Stimulated activated CD4-positive, alpha-beta T cell treated with anti-CD3 and anti-CD28 coated beads, Interleukin-1b, Interleukin-23, amount 100 ng/mL, for 24 hours (primary cell): Measurements from ENCODE around the gene BABAM2.
"Not testable (repeated sequence)": the region's sequence is repeated elsewhere in the genome, so short reads cannot be mapped to it uniquely, and the experiment has no call there.

Experiments used
- DNase-seq, 4 experiments: peaks; one replicate each; pipeline ENCODE4 v3.0.0-alpha.2; 2020; ENCODE audit warnings: low read depth in 4 of 4, low spot score in 1 of 4

The BABAM2 gene

DNA sequence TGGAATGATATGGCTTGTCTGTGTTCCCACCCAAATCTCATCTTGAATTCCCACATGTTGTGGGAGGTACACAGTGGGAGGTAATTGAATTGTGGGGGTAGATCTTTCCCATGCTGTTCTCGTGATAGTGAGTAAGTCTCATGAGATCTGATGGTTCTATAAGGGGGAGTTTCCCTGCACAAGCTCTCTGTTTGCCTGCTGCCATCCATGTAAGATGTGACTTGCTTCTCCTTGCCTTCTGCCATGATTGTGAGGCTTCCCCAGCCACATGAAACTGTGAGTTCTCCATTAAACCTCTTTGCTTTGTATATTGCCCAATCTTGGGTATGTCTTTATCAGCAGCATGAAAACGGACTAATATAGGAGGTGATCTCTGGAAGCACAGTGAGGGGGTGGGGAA, 78.4 kb downstream of the BABAM2 start:
- DNase-seq, result not testable (repeated sequence)

DNA sequence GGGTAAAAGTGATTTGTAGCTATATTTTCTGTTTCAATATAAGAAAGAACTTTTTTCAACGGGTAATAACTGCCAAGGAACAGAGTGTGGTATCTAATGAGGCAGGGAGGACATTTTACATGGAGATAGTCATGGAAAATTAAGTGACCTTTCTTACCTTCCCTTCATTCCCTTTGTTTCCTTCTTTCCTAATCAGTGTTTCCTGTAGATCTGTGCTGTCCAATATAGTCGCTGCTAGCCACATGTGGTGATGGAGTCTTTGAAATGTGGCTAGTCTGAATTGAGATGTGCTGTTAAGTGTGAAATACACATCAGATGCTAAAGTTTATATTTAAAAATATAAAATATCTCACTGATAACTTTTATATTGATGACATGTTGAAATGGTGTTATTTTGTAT, 81.8 kb downstream of the BABAM2 start:
- DNase-seq, result no peak

DNA sequence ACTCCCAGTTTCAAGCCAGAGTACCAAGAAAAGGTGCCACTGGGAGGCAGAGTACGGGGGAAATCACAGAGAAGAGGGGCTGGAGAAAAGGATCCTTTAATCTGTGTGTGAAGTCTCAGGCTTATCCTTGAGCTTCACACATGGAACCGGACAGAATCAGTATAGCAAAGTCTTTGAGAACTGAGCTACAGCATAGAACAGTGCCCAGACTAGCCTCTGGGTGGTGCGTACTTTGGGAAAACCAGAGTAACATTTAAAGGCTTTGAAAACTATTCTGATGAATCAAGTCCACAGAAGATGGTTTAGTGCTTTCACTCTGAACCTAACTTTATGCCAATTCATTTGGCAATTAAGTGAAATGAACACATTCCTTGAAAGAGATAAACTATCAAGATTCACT, 83.1 kb downstream of the BABAM2 start:
- DNase-seq, result no peak

DNA sequence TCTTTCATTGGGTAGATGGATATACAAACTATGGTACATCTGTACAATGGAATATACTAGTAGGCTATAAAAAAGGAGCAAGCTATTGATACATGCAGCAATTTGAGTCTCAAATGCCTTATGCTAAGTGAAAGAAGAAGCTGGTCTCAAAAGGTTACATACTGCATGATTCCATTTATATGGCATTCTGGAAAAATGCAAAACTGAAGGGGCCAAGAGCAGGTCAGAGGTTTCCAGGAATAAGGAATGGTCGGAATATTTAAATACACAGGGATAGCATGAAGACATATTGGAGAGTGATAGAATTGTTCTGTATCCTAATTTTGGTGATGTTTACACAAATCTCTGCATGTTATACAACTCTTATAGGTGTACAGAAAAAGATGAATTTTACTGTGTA, 85.8 kb downstream of the BABAM2 start:
- no peak for DNase-seq

DNA sequence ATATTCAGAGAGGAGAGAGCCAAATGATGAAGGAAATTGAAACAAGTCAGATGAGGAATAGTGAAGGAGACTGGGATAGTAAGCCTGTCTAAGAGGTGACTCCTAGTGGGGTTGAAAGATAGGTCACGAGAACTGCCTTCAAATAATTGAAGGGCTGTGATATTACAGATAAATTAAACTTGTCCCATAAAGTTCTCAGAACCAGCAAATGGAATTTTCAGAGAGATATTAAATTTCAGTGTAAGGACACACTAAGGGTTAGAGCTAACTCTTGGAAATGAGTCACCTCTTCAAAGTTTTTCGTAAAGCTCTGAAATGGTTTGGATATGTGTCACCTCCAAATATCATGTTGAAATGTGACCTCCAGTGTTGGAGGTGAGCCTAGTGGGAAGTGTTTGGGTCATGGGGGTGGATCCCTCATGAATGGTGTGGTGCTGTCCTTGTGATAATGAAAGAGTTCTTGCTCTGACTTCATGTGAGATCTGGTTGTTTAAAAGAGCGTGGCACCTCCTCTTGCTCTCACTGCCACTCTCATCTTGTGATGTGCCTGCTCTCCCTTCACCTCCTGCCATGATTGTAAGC, 87.3 kb downstream of the BABAM2 start:
- DNase-seq, result peak in 1 of 4 experiments; percentile 25

DNA sequence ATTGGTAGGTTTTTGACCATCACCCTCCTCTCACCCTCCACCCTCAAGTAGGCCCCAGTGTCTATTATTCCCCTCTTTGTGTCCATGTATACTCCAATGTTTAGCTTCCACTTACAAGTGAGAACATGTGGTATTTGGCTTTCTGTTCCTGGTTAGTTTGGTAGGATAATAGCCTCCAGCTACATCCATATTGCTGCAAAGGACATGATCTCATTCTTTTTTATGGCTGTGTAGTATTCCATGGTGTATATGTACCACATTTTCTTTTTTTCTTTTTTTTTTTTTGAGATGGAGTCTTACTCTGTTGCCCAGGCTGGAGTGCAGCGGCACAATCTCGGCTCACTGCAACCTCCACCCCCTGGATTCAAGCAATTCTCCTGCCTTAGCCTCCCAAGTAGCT, 88.2 kb downstream of the BABAM2 start:
- DNase-seq, result not testable (repeated sequence)

DNA sequence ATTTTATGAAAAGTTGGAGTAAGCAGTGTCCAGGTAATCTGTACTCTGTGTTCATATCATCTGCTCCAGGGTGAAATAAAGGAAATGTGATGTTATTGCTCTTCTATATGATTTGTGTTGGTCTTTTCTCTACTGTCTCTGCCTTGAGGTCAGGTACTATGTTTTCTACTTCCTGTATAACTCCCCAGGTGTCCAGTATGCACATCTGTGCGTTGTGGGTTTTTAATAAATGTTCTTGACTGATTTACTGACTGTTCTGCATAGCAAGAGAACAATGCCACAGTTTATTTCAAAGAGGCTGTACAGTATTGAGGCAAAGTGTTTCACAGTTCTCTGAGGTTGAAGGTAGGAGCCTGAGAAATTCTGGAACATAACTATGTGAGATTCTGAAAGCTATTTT, 89.7 kb downstream of the BABAM2 start:
- no peak for DNase-seq

DNA sequence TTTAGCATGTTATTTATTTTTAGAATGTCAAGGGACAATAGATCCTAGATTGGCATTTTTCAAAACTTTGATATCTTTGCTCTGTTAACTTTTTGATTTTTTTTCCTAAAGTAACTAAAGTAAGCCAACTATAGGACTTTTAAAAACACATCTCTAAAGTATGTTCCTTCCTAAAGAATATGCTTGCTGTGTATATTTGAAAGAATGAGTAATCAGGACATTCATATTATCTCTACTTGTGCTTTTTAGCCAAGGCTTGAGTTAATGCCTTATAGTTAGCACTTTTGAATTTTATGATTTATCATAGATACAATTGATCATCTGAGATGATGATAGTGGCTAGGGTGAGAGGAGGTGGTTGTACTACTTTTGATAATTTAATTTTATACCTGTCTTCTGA, 93.6 kb downstream of the BABAM2 start:
- no peak for DNase-seq

DNA sequence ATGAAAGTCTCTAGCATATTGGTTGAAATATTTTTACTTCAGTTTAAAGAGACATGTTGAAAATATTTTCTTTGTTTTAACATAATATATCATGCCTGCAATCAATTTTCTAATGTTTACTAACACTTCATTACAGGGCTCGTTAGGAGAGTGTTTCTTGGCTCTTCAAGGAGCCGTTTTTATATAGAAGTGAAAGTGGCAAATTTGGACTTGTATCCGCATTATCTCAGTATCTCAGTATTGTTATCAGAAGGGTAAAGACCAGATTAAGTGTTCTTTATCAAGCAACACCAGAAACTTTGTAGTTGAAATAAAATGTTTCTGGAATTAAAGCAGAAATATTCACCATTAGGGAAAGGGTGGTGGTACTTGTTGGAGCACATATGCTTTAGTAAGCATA, 97.8 kb downstream of the BABAM2 start:
- no peak for DNase-seq

DNA sequence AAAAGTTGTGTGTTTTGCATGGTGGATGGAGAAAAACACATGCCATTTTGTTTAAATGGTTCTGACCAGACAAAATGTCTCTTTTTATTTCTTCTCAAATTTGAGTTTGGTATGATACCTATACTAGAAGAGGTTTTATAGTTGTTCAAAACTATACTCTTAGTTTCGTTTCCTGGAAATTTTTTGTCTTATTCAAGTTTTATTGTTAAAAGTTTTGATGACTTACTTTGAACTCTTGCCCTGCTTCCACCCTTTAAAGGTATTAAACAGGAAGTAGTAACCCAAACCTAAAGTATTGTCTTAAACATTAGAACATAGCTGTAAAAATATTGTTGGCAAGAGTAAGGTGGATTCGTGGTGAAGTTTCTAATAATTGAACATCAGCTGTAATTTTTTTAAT, 98.2 kb downstream of the BABAM2 start:
- DNase-seq, result no peak

DNA sequence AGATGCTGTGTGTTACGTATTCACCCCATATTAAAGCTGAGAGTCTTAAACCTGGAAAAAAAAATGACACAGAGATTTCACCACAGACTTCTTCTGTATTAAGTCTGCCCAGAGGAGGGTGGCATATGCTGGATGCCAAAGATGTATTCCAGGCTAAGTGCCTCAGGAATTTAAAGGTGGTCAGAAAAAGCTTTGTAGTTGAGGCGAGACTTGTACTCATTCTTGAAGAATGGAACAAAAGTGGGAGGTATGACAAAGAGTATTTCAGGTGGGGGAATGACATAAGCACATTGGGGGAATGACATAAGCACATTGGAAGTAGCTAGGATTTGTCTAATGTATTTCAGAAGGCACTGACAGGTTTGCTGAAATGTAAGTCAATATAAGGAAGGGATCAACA, 98.6 kb downstream of the BABAM2 start:
- DNase-seq, result no peak

DNA sequence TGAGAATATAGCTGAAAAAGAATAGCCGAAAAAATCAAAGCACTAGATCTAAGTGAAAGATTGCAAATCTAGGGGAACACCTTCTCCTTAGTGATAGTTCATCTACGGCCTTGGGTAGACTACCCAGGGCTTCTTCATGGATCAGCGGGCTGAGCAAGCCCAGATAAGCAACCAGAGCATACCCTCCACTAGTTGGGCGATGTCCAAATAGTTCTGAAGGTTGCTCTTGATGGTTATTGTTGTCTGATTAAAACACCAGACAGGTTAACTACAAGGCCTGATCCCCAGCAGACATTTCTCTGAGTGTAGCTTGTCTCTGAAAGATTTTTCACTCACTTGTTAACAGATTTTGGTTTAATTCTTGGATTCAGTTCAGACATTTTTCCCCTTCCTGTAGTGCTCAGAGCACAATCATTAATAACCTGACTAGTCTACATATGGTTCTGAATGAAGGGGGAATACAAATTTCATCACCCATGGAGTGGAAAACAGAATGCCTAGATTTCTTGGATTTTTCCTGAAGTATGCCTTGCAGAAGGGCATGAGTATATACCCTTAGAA, 99.6 kb downstream of the BABAM2 start:
- DNase-seq, result no peak

DNA sequence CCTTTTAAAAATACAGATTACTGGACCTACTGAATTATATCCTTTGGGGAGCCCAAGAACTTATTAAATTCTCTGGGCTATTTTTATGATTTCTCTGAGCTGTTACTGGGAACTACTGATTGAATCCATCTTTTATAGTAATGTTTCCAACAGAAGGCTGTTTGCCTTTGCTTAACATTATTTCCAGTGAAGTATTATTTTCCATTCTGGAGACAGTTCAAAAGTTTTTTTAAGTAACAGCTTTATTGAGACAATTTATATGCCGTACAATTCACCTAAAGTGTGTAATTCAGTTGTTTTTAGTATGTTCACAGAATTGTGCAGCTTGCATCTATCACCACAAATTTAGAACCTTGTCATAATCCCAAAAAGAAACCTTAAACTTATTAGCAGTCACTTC, 100.6 kb downstream of the BABAM2 start:
- no peak for DNase-seq

DNA sequence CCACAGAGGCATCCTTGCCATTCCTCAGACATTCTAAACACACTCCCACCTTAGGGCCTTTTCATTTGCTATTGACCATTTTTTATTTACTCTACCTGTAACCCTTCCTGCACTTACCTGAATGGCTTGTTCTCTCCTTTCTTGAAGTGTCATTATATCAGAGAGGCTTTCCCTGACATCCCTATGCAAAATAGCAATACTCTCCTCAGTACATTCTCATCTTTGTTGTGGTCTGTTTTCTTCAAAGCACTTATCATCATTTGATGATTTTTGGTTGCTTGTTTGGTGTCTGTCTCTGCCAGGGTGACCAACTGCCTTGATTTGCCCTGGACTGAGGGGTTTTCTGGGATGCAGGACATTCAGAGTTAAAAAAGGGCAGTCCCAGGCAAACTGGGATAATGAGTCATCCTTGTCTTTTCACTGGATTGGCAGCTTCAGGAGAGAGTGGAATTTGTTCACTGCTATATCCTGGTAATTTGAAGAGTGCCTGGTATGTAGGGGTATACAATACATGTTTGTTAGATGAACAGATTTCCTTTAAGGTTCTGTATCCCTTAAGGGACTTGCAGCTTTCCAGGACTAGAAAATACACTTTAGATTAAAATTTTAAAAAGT, 102.4 kb downstream of the BABAM2 start:
- DNase-seq, result no peak

DNA sequence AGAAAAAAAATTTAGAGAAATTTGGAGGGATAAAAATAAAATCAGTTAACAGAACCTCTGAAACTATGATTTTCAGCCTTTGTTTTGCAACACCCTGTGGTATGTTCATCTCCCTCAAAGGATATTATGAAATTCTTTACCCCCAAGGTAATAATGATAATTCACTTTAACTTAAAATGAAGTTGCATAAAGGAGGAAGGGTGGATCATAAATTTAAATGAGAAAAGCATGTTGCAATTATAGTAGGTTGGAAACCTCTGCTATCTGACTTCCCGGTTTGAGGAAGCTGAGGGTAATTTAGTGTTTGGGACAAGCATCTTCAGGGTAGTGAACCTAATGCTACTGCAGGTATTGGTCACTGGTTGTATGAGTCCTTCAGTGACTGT, 102.9 kb downstream of the BABAM2 start:
- no peak for DNase-seq

DNA sequence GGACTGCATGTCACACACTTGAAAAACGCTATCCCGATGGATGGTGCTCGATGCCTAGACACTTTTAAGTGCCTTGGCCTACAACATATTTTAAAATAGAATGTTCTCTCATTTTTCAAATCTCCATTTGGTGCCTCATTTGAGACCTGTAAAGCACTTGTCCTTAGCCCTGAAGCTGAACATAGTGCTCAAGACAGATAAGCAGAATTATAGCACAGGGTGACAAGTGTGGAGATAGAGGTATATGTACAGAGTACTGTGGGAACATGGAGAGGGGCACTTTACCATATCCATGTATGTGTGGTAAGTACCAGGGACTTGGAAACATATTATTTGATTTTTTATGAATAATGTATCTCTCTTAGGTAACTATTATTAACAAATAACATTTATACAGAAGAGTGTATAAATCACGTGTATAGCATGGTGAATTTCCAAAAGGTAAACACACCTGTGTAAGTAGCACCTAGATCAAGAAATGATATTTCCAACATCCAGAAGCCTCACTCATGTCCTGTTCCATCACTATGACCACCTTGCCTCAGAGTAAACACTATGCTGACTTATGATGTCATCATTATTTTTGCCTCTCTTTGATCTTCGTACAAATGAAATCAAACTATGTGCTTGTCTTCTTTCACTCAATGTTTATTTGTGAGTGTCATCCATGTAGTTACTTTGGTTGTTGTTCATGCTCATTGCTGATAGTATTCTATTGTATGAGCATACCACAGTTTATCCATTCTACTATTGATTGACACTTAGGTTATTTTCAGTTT, 103.6 kb downstream of the BABAM2 start:
- DNase-seq, result no peak

DNA sequence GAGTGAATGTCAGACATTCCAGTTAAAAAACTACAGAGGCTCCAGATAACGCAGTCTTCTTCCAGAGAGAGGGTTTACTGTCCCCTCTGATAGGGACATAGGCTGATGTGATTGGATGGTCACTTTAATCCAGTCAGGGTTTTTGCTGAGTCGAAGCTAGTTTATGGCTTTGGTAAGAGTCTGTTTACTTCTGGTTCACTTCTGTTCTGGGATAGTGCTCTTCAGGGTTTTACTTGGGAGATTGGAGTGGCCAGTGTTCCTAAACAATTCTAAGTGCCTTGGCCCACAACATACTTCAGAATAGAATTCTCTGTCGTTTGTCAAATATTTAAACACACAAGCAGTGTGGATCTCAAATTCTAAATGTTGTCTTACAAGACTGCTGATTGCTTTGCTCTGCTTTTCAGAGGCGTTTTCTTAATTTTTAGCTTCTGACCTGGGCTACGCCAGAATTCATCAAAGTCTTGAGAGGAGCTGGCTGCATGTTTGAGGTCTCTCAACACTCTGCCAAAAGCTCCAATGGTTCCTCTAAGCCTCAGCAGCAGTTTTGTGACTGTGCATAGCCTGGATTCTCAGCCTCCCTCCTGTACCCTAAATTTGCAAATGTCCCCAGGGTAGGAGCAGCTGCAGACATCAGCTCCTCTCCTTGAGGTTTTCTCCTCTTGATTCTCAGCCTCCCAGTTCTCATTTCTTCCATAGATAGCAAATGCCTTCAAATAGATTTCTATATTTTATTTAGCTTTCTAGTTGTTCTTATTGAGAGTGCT, 105.8 kb downstream of the BABAM2 start:
- DNase-seq, result no peak

DNA sequence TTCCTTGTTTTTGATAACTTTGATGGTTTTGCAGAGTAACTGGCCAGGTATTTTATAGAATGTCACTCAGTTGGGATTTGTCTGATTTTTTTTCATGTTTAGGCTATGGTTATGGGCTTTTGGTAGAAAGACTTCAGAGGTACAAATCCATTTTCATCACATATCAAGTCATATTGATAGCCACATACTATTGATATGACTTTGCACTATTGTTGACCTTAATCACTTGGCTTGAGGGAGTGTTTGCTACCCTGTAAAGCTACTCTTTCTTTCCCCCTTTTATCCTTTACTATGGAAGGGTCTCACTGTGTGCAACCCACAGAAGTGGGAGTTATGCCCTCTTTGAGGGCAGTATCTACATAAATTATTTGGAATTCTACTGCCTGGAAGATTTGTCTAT, 109.8 kb downstream of the BABAM2 start:
- DNase-seq, result no peak

DNA sequence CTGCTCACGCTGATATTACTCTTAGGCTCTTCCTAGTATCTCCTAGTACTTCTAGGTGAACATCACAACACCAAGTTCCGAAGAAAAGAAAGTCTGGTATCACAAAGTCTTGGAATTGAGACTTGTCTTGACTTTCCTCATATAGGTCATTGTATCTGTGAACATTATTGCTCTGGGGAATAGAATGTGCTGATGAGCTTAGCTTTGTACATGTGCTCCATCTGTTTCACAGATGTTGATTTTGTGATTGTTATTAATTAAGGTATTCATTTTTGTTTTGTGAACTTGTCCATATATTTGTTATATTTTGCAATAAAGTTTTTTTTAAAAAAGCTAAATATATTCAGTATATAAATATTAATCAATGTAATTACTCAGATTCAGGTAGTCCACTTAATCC, 111.7 kb downstream of the BABAM2 start:
- DNase-seq, result no peak

DNA sequence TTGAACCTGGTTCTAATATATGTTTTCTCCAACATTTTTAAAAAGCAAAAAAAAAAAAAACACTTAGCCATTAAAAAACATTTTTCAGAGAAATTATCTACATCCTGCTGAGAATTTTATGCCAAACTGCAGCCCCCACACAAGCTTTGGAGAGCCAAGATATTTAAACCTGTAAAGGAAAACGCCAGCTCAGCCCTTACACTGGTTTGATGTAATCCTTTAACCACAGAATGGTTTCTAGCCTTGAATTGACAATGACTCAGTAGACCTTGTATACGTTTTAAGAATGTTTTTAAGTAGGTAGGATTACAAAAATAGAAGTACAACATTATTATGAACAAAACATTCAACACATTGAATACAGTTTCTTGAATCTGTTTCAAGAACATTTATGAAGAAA, 113.6 kb downstream of the BABAM2 start:
- peak in 3 of 4 experiments; percentile 1 to 12 (median 4) for DNase-seq

DNA sequence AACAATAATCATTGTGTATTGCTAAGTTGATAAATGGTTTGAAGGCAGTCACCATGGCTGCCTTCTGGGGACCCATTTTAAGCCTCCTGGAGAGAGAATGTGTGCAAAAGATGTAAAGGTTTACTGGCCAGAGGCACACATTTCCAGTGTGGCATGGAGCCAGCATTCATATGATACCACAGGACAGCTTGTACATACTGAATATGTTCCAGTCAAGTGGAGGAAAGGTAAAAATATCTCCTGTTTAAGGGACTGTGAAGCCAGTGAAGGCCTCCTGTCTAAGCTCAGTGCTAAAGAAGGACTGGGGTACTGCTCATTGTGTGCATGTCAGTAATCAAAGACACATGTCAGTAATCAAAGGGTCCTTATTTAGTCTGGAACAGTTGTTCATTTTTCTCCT, 119.2 kb downstream of the BABAM2 start:
- no peak for DNase-seq

DNA sequence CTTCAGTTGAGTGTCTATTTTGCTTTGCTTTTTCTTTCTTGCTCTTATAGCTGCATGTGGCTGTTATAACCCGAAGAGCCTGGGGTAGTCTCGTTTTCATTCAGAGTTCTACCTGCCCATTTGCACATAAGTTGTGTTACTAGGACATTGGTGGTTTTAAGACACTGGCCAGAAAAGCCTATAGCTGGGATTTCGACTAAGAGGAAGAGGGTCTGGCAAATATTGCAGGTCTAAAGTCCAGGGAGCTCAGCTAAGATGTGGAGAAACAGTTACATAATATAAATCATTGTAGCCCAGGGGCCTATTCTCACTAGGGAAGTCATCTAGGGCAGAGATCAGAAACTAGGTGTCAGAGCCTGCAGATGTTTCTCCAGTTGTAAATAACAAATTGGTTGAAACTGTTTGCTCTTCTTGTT, 120.8 kb downstream of the BABAM2 start:
- DNase-seq, result no peak
